NCI-H524 treated with DMSO at 0.1 percent for 48 hours (cell line): ENCODE measurements around the gene CCR2.

Experiments used
- DNase-seq: peaks from one replicate; lab custom pipeline; 2025; lab: John Stamatoyannopoulos, UW

Gene CCR2

DNA sequence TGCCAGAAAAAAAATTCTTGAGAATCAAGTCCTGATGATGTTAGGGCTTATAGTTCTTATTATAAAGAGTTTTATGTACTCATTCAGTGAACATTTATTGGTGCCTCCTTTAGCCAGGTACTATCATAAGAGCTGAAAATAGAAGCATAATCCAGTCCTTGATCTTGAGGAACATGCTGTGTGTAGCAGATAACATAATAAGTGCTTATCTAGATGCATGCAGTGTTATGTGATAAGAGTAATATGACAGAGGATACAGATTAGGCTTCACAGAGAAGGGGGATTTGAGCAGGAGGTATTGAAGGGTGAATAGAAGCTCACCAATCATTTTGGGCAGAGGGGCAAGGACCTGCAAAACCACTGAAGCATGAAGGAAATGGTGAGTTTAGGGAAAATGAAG, 1.1 kb downstream of the CCR2 start:
- no peak for DNase-seq

- no peak for DNase-seq
These were observed 2.4 kb downstream of the CCR2 start for GRCh38 chr3:46356276-46356675.

- no peak for DNase-seq
These were observed 3.0 kb downstream of the CCR2 start for GRCh38 chr3:46356909-46357308.

DNA sequence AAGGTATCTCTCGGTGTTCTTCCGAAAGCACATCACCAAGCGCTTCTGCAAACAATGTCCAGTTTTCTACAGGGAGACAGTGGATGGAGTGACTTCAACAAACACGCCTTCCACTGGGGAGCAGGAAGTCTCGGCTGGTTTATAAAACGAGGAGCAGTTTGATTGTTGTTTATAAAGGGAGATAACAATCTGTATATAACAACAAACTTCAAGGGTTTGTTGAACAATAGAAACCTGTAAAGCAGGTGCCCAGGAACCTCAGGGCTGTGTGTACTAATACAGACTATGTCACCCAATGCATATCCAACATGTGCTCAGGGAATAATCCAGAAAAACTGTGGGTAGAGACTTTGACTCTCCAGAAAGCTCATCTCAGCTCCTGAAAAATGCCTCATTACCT, 4.6 kb downstream of the CCR2 start:
- no peak for DNase-seq

DNA sequence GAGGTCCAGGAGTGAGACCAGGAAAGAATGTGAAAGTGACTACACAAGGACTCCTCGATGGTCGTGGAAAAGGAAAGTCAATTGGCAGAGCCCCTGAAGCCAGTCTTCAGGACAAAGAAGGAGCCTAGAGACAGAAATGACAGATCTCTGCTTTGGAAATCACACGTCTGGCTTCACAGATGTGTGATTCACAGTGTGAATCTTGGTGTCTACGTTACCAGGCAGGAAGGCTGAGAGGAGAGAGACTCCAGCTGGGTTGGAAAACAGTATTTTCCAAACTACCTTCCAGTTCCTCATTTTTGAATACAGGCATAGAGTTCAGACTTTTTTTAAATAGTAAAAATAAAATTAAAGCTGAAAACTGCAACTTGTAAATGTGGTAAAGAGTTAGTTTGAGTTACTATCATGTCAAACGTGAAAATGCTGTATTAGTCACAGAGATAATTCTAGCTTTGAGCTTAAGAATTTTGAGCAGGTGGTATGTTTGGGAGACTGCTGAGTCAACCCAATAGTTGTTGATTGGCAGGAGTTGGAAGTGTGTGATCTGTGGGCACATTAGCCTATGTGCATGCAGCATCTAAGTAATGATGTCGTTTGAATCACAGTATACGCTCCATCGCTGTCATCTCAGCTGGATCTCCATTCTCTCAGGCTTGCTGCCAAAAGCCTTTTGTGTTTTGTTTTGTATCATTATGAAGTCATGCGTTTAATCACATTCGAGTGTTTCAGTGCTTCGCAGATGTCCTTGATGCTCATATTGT, 6.0 kb downstream of the CCR2 start:
- no peak for DNase-seq

- DNase-seq, result no peak
These were observed 7.0 kb downstream of the CCR2 start for GRCh38 chr3:46360907-46361306.

DNA sequence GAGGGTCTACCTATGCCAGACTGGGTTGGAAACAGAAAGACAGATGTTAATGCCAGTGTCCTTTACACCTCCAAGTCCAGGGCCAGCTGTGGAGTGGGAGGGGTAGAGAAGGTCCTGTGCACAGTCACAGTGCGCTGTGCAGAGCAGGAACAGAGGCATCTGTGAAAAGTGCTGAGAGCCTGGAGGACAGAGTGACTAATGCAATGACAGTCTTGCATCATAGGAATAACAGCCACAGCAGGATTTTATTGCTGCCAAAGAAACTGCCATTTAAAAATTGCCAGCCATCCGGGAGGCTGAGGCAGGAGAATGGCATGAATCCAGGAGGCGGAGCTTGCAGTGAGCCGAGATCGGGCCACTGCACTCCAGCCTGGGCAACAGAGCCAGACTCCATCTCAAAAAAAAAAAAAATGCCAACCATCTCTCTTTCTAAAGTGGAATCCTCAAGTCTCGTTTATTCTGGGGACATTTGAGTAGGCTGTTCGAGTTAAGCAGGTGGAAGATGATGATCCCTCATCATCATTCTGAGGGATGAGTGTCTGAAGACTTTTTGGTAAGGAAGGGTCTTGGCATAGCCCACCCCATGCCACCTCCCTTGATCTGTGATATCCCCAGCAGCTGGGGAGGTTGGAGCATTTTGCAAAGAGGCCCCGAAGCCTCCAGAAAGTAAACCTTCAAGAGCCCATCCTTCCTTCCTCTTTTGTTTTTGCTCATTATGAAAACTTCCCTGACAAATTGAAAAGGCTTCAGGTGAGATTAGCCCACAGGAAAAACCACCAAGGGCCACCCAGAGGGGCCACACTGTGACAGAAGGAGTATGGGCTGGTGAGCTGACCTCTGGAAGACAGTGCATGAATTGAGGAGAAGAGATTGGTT, 7.7 kb downstream of the CCR2 start:
- no peak for DNase-seq

- no peak for DNase-seq
These were observed 11.1 kb downstream of the CCR2 start for GRCh38 chr3:46365041-46365440.

DNA sequence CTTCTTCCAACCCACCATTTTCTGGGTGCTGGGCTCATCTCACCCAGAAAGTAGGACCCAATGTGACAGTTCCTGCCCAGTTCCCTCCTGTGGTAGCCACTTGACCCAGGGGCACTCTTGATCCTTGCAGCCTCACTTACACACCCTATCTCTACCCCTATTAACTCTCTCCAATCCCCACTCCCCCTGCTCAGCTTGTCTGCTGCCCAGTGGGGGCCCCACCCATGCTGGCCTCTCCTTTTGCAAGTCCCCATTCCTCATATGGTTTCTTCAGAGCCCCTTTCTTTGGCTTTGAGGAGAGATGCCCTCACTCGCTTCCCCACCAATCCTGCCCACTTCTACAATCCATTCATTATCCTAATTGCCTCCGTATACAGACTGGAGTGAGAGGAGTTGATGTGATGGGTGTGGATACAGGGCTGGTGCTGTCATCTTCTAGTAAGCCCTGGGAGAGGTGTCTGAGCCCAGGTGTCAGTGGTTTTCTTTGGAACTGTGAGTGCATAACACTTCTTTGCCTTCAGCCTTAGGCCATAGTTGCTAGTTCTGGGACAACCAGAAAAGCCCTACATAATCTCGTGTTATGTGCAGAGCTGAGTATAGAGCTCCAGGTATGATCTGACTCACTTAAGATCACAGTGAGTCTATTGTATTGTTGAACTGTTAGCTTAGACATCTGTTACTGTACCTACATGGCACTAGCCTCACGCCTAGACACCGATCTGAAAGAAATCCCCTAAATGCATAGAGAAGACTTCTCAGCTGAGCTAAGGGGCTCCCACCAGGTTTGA, 12.0 kb downstream of the CCR2 start:
- no peak for DNase-seq

GRCh38 chr3:46367811-46368210, 13.9 kb downstream of the CCR2 start:
- DNase-seq, result no peak

DNA sequence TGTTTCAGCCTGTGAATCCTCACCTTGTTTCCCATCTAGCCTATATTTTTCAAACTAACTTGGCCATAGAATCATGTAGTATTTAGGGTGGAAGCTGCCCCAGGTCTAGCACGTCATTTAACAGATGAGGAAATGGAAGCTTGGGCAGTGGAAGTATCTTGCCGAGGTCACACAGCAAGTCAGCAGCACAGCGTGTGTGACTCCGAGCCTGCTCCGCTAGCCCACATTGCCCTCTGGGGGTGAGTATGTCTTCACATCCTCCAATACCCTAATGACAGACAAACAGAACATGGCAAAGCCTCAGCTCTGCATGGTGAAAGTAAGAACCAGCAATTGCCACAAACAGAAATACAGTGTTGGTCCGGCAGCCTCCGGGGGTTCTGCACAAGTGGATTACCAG, 14.7 kb downstream of the CCR2 start:
- DNase-seq, result no peak

DNA sequence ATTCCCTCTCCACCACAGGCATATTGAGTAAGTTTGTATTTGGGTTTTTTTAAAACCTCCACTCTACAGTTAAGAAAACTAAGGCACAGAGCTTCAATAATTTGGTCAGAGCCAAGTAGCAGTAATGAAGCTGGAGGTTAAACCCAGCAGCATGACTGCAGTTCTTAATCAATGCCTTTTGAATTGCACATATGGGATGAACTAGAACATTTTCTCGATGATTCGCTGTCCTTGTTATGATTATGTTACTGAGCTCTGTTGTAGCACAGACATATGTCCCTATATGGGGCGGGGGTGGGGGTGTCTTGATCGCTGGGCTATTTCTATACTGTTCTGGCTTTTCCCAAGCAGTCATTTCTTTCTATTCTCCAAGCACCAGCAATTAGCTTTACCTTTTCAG, 15.2 kb downstream of the CCR2 start:
- DNase-seq, result no peak

DNA sequence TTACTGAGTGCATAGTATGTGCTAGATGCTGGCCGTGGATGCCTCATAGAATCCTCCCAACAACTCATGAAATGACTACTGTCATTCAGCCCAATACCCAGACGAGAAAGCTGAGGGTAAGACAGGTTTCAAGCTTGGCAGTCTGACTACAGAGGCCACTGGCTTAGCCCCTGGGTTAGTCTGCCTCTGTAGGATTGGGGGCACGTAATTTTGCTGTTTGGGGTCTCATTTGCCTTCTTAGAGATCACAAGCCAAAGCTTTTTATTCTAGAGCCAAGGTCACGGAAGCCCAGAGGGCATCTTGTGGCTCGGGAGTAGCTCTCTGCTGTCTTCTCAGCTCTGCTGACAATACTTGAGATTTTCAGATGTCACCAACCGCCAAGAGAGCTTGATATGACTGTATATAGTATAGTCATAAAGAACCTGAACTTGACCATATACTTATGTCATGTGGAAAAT, 15.8 kb downstream of the CCR2 start:
- no peak for DNase-seq

GRCh38 chr3:46370839-46371518, 17.1 kb downstream of the CCR2 start, which contains the start of gene CCR5:
TSS of gene CCR5 (plus strand) at chr3:46370946. CDS start at chr3:46372903, 1,957 bp downstream.
- DNase-seq, result no peak

DNA sequence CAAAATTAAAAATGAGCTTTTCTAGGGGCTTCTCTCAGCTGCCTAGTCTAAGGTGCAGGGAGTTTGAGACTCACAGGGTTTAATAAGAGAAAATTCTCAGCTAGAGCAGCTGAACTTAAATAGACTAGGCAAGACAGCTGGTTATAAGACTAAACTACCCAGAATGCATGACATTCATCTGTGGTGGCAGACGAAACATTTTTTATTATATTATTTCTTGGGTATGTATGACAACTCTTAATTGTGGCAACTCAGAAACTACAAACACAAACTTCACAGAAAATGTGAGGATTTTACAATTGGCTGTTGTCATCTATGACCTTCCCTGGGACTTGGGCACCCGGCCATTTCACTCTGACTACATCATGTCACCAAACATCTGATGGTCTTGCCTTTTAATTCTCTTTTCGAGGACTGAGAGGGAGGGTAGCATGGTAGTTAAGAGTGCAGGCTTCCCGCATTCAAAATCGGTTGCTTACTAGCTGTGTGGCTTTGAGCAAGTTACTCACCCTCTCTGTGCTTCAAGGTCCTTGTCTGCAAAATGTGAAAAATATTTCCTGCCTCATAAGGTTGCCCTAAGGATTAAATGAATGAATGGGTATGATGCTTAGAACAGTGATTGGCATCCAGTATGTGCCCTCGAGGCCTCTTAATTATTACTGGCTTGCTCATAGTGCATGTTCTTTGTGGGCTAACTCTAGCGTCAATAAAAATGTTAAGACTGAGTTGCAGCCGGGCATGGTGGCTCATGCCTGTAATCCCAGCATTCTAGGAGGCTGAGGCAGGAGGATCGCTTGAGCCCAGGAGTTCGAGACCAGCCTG, 17.8 kb downstream of the CCR2 start:
- no peak for DNase-seq

- DNase-seq, result no peak
These were observed 18.8 kb downstream of the CCR2 start for GRCh38 chr3:46372492-46373359.

- no peak for DNase-seq
These were observed 20.8 kb downstream of the CCR2 start for GRCh38 chr3:46374755-46375154.

DNA sequence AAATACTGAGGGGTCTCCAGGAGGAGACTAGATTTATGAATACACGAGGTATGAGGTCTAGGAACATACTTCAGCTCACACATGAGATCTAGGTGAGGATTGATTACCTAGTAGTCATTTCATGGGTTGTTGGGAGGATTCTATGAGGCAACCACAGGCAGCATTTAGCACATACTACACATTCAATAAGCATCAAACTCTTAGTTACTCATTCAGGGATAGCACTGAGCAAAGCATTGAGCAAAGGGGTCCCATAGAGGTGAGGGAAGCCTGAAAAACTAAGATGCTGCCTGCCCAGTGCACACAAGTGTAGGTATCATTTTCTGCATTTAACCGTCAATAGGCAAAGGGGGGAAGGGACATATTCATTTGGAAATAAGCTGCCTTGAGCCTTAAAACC, 21.3 kb downstream of the CCR2 start:
- DNase-seq, result no peak

GRCh38 chr3:46375814-46376213, 21.9 kb downstream of the CCR2 start:
- no peak for DNase-seq

GRCh38 chr3:46378426-46378942, 24.6 kb downstream of the CCR2 start:
- no peak for DNase-seq
